Muscle of leg (tissue), 11 donors: Measurements from ENCODE around the gene SLC9A4. TPM values are rescaled to one million over a fixed set of nuclear protein-coding genes. Genes with fewer than 3 reads are reported as not detected.
A peak's percentile ranks its signal among the peaks of the same experiment; 100 is the strongest.

ENCODE experiments used
- DNase-seq: peaks from one replicate; pipeline ENCODE4 v3.0.0; 2013
- H3K27ac ChIP-seq: one replicate; pipeline ENCODE4 v1.5.1; 2013; ENCODE audit warnings: mild to moderate bottlenecking, low read length, control low read depth
- H3K27me3 ChIP-seq: one replicate; pipeline ENCODE4 v1.6.1; 2013; ENCODE audit warnings: low read length; ENCODE audit not compliant: control insufficient read depth, insufficient read depth
- H3K36me3 ChIP-seq: one replicate; pipeline ENCODE4 v1.6.1; 2013; ENCODE audit warnings: low read length; ENCODE audit not compliant: control insufficient read depth, insufficient read depth
- H3K4me1 ChIP-seq: one replicate; pipeline ENCODE4 v1.6.1; 2013; ENCODE audit warnings: low read length; ENCODE audit not compliant: control insufficient read depth, insufficient read depth
- H3K4me3 ChIP-seq: one replicate; pipeline ENCODE4 v1.5.1; 2013; ENCODE audit warnings: low read length, control low read depth
- H3K9me3 ChIP-seq: replicated peaks from 2 replicates; pipeline ENCODE4 v1.6.1; 2013; ENCODE audit warnings: low read depth, low read length; ENCODE audit not compliant: control insufficient read depth
- WGBS: methylation state at CpG from one replicate; pipeline ENCODE4 v1.1.5; 2013; ENCODE audit warnings: missing lambda C conversion rate; ENCODE audit not compliant: insufficient coverage; 5-methylcytosine and 5-hydroxymethylcytosine counted together
- polyA plus RNA-seq, 8 donors: library from polyadenylated mRNA; unstranded; fragments of 120-200 nt; gene quantifications; one replicate each; pipeline versions ENCODE4 v1.2.1 to v1.2.3, GENCODE V29; 2013; ENCODE audit warnings: inconsistent platforms in 1 of 8, low replicate concordance in 1 of 8; ENCODE audit not compliant: insufficient read length in 8 of 8, insufficient read depth in 1 of 8
- total RNA-seq: library from RNA; stranded (reverse); fragments of 120-200 nt; gene quantifications from one replicate; pipeline ENCODE4 v1.2.4, GENCODE V29; 2013

The SLC9A4 gene
- total and polyA plus RNA-seq, 9 donors: 0.02 to 0.16 (median 0.04) TPM; not detected in 6

DNA sequence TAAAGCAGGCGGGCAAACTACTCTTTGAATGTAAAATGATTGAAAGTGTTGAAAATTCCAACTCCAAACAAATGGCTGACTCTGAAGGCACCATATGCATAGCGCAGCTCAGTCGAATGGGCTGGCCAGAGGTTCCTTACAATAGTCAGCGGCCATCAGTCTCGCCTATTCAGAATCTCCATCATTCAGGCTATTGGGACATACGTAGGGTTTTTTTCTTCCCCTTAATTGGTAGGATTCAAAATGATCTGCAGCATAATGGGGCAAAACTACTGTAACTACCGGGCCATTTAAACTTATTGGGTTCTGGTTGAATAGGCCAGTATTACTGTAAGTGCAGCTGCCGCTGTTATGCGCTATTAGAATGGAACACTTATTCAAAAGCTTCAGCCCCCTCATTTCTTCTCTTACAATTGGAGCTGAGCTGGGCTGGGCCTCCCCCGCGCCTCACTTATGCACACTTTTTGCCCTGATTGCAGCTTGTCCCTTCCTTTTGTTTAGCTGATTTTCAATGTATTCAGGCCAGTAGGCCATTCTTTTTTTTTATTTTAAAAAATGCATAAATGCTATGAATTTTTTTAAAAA is 40.4 kb downstream of the SLC9A4 start:
- no peak for DNase-seq
- H3K9me3 ChIP-seq: no peaks in the 10 kb centered on the region
- no peaks in the 10 kb centered on the region for H3K27me3 ChIP-seq
- no peak overlapping the region for H3K27ac ChIP-seq
- H3K4me3 ChIP-seq: no peak overlapping the region
- 93% methylated on average over 8 of the region's 11 CpGs for WGBS
- H3K4me1 ChIP-seq: no peaks in the 10 kb centered on the region
- H3K36me3 ChIP-seq: no peaks in the 10 kb centered on the region

DNA sequence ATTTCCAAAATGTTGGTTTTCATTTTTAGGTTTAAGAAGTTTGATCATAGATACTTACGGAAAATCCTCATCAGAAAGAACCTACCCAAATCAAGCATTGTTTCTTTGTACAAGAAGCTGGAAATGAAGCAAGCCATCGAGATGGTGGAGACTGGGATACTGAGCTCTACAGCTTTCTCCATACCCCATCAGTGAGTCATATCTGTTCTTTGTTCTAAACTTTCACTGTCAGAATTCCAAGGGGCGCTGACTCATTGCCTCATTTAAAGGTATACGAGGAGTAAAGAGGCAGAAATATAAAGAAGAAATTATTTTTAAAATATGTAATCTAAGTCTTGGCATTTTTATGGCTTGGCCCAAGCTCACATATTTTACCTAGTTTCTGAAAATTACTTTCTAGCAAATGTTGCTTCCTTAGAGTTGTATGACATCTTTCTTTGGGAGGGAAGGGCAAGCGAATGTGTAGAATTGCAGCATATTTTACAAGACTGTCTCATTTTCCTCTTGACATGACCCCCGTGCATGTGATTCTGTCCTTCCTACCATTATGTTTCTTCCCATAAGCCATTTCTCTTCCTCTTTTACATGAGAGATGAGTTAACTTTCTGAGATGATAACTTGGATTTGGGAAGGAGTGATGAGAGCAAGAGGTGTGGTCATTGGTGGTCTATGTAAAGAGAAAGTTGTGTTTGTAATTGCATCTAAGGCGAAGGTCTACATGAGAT is 41.2 kb downstream of the SLC9A4 start:
- WGBS: 100% methylated on average over 1 of the region's 7 CpGs
- no peaks in the 10 kb centered on the region for H3K27me3 ChIP-seq
- peak; percentile 3 for DNase-seq

DNA sequence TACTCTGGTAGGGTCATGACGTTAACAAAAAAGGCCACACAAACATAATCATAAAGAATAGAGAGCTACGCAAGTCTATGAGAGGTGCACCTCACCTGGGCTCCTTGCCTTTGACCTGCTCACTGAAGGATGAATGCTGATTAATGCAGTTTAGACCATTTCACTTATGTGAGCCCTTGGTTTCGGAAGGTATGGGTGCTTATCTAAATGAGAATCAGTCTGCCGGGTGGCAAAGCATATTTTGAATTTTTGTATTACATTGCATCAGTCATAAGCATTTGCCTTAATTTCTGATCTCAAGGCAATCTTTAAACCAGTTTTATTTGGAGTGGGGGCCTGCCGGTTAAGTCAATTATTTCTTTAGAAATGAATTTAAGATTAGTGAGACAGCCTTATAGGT is 42.8 kb downstream of the SLC9A4 start:
- WGBS: no CpG with 5 or more reads among the region's 5 CpGs
- no peaks in the 10 kb centered on the region for H3K9me3 ChIP-seq
- H3K27ac ChIP-seq: no peak overlapping the region
- no peaks in the 10 kb centered on the region for H3K36me3 ChIP-seq
- no peaks in the 10 kb centered on the region for H3K4me1 ChIP-seq
- no peaks in the 10 kb centered on the region for H3K27me3 ChIP-seq
- no peak for DNase-seq
- H3K4me3 ChIP-seq: no peak overlapping the region

More for the DNA sequence above, 41.2 kb downstream of the SLC9A4 start:
- H3K27ac ChIP-seq: no peak overlapping the region
- no peaks in the 10 kb centered on the region for H3K4me1 ChIP-seq
- H3K36me3 ChIP-seq: no peaks in the 10 kb centered on the region
- no peak overlapping the region for H3K4me3 ChIP-seq
- no peaks in the 10 kb centered on the region for H3K9me3 ChIP-seq

DNA sequence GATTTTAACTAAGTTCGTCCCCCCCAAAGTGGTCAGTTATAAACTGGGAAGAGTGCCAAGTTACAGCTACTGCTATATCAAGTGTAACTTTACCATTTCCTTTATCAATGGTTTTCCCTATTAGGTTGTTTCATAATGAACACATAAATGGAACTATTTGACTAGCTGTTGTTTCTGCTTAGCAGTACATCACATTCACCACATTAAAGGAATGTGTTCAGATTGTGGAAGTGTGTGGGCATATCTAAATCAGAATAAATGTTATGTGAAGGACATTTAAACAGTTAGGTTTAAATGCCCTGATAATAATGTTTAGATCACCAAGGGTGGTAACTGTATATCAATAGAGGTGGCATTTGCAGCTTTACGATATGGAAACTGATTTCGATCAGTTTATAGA is 45.1 kb downstream of the SLC9A4 start:
- Histone ChIP-seq H3K27me3 (no peaks in the 10 kb centered on the region), H3K9me3 (no peaks in the 10 kb centered on the region), H3K36me3 (no peaks in the 10 kb centered on the region), H3K4me3 (no peak overlapping the region), H3K27ac (no peak overlapping the region), H3K4me1 (no peaks in the 10 kb centered on the region)
- DNase-seq: no peak
- no CpG with 5 or more reads among the region's 3 CpGs for WGBS

DNA sequence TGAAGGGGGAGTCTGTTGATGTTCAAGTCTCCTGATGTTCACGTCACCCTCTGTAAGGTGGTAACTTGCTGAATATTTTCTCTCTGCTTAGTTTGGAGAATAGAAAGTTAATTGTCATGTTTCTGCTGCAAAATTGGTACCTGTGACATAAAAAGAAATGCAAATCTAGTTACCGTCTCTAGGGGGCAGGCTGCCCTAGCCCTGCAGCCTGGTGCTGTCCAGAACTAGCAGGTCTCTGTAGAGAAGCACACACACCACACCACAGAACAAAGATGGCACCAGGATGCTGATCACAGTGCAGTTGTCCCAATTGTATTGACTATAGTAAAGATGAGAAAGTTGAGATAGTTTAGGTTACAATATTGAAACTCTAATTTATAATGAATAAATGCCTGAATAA is 47.0 kb downstream of the SLC9A4 start:
- H3K4me1 ChIP-seq: no peaks in the 10 kb centered on the region

DNA sequence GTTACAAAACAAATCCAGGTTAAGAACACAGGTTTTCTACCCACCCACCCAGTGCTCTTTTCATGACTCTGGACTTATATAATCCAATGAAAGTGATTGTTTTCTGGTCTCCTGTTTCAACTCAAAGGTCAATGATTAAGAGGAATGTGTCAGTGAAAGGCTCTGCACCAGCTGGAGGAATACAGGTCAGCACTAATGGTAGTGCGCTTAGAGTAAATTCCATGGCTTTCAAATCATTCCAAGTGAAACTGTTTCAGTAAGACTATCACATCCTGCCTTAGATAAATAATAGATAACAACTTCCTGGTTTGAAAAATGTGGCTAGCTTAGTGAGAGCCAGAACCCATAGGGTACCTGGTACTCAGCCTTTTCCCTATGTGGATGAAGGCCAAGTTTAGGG is 47.8 kb downstream of the SLC9A4 start:
- no peaks in the 10 kb centered on the region for H3K36me3 ChIP-seq
- no peak overlapping the region for H3K27ac ChIP-seq
- no peak overlapping the region for H3K4me3 ChIP-seq
- H3K9me3 ChIP-seq: no peaks in the 10 kb centered on the region
- no peak for DNase-seq
- no CpG with 5 or more reads among the region's 1 CpG for WGBS
- H3K4me1 ChIP-seq: no peaks in the 10 kb centered on the region
- H3K27me3 ChIP-seq: no peaks in the 10 kb centered on the region

More for the DNA sequence above, 47.0 kb downstream of the SLC9A4 start:
- no peaks in the 10 kb centered on the region for H3K36me3 ChIP-seq
- no peaks in the 10 kb centered on the region for H3K27me3 ChIP-seq
- no peak overlapping the region for H3K27ac ChIP-seq
- 17% methylated on average over 1 of the region's 2 CpGs for WGBS
- no peaks in the 10 kb centered on the region for H3K9me3 ChIP-seq
- DNase-seq: peak; percentile 17
- H3K4me3 ChIP-seq: no peak overlapping the region

DNA sequence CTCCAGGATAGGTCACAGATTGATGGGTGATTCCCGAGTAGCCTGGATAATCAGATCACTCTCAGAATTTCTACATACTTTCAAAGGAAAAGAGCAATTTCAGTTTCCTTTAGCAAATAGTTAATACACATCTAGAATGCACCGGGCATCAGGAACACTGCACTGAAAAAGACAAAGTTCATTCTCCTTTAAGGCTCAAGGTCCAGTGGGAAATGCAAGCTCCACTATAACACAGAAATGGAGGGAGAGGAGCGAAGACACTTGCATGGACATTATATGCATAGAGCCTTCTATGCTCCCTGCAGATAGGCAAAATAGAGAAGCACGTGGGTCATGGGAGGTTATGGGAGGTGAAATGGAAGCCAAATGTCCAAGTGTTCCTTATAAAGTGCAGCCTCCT is 49.1 kb downstream of the SLC9A4 start:
- Histone ChIP-seq H3K9me3 (no peaks in the 10 kb centered on the region), H3K27me3 (no peaks in the 10 kb centered on the region), H3K27ac (no peak overlapping the region), H3K36me3 (no peaks in the 10 kb centered on the region), H3K4me3 (no peak overlapping the region), H3K4me1 (no peaks in the 10 kb centered on the region)
- no CpG with 5 or more reads among the region's 4 CpGs for WGBS
- no peak for DNase-seq

DNA sequence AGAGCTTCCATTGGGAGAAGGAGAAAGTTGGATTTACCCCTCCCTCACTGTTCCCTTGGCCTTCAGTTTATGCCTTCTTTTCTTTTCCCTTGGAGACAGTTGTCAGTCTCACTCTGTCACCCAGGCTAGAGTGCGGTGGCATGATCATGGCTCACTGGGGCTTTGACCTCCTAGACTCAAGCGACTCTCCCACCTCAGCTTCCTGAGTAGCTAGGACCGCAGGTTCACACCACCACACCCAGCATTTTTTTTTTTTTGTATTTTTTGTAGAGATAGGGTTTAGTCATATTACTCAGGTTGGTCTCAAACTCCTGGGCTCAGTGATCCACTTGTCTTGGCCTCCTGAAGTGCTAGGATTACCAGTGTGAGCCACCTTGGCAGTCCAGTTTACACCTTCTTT is 49.9 kb downstream of the SLC9A4 start:
- Histone ChIP-seq H3K36me3 (no peaks in the 10 kb centered on the region), H3K27ac (no peak overlapping the region), H3K9me3 (no peaks in the 10 kb centered on the region), H3K4me3 (no peak overlapping the region), H3K4me1 (no peaks in the 10 kb centered on the region), H3K27me3 (no peaks in the 10 kb centered on the region)
- no peak for DNase-seq
- WGBS: 83% methylated on average over 1 of the region's 3 CpGs

DNA sequence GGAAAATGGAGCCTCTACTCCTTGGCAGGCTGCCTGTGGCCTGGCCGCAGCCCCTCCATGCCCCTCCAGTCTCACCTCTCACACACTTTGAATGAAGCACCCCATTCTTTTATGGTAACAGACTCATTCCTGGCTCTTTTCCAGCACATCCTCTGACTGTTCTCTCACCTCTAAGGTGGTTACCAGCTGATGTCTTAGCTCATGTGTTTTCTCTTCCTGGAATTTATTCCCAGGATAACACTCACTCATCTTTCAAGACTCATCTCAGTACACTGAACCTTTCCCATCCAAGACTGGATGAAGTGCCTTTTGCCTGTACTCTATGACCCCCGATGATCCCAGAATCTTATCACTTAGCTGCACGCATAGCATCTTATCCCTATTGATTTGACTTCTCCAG is 50.6 kb downstream of the SLC9A4 start:
- Histone ChIP-seq H3K36me3 (no peaks in the 10 kb centered on the region), H3K27ac (no peak overlapping the region), H3K27me3 (no peaks in the 10 kb centered on the region), H3K4me3 (no peak overlapping the region), H3K9me3 (no peaks in the 10 kb centered on the region), H3K4me1 (no peaks in the 10 kb centered on the region)
- no peak for DNase-seq
- 68% methylated on average over 3 of the region's 3 CpGs for WGBS

DNA sequence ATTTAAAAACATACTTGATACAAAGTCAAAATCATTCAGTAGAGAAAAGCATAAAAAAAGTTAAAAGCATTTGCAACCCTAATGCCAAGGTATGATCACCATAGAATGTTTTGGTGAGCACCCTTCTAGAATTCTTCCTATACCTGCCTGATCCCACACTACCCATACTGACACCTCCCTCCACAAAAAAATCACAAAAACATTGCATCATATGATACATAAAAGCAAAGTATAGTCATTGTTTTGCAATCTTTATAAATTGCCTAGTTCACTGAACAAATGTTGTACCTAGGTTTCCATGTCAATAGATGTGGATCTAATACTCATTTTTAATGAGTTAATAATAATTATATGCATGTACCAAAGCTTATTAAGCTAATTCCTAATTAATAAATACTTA is 54.1 kb downstream of the SLC9A4 start:
- H3K9me3 ChIP-seq: no peaks in the 10 kb centered on the region
- H3K36me3 ChIP-seq: no peaks in the 10 kb centered on the region
- no peak for DNase-seq
- H3K27me3 ChIP-seq: peaks cover 3% of the 10 kb centered on the region
- no peak overlapping the region for H3K27ac ChIP-seq
- no peaks in the 10 kb centered on the region for H3K4me1 ChIP-seq
- H3K4me3 ChIP-seq: no peak overlapping the region
